Measurements from ENCODE around the gene LARP1.

DNA sequence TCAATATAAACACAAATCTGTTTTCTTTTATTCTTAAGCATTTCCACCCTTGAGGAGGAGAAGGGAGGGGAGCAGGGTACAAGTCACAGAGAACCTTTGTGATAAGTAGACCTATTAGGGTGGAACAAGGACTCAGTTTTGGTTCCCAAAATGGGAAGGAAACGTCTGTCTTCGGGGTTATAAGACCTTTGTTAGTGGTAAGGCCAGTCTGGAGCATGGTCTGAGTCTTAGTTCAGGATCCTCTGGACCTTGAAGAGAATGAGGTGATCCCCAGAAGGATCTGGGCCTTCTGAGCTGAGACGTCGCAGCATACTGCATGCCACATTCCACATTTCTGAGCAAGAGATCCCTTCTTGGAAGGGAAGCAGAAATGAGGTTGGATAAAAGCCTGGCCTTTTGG, 58.0 kb downstream of the LARP1 start:
- TF ChIP-seq, protein P1, sequence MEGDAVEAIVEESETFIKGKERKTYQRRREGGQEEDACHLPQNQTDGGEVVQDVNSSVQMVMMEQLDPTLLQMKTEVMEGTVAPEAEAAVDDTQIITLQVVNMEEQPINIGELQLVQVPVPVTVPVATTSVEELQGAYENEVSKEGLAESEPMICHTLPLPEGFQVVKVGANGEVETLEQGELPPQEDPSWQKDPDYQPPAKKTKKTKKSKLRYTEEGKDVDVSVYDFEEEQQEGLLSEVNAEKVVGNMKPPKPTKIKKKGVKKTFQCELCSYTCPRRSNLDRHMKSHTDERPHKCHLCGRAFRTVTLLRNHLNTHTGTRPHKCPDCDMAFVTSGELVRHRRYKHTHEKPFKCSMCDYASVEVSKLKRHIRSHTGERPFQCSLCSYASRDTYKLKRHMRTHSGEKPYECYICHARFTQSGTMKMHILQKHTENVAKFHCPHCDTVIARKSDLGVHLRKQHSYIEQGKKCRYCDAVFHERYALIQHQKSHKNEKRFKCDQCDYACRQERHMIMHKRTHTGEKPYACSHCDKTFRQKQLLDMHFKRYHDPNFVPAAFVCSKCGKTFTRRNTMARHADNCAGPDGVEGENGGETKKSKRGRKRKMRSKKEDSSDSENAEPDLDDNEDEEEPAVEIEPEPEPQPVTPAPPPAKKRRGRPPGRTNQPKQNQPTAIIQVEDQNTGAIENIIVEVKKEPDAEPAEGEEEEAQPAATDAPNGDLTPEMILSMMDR (IDR thresholded peaks at IDR 0.05) = no peak
- TF ChIP-seq POLR2A (IDR thresholded peaks at IDR 0.05) = no peak

Measured in right lobe of liver (tissue), 4 donors.